Neural progenitor cell (in vitro differentiated cells): Measurements from ENCODE around the gene PCDH9. TPM values are rescaled to one million over a fixed set of nuclear protein-coding genes. Genes with fewer than 3 reads are reported as not detected.

Experiments
- DNase-seq: peaks from one replicate; pipeline ENCODE4 v3.0.0-alpha.2; 2016; ENCODE audit warnings: low spot score
- H2AFZ ChIP-seq: fragments of 200-600 bp; sonication (generic); replicated peaks from 2 replicates; pipeline ENCODE4 v1.6.1; 2016; ENCODE audit warnings: antibody characterized with exemption
- H3F3A ChIP-seq: fragments of 200-600 bp; sonication (generic); 2 replicates; pipeline ENCODE4 v1.6.1; 2016; ENCODE audit warnings: antibody characterized with exemption, low read depth
- H3K27ac ChIP-seq: fragments of 200-600 bp; sonication (generic); 2 replicates; pipeline ENCODE4 v1.5.1; 2016; ENCODE audit warnings: mild to moderate bottlenecking
- H3K27me3 ChIP-seq: fragments of 200-600 bp; sonication (generic); 2 replicates; pipeline ENCODE4 v1.6.1; 2016; ENCODE audit warnings: mild to moderate bottlenecking, moderate library complexity
- H3K36me3 ChIP-seq: fragments of 200-600 bp; sonication (generic); 2 replicates; pipeline ENCODE4 v1.5.1; 2016
- H3K4me1 ChIP-seq: fragments of 200-600 bp; sonication (generic); 2 replicates; pipeline ENCODE4 v1.6.1; 2016; ENCODE audit warnings: mixed run types
- H3K4me2 ChIP-seq: fragments of 200-600 bp; sonication (generic); 2 replicates; pipeline ENCODE4 v1.6.1; 2016
- H3K4me3 ChIP-seq: fragments of 200-600 bp; sonication (generic); 2 replicates; pipeline ENCODE4 v1.5.1; 2016
- H3K79me2 ChIP-seq: fragments of 200-600 bp; sonication (generic); 2 replicates; pipeline ENCODE4 v1.6.1; 2016; ENCODE audit warnings: low read depth
- H3K9ac ChIP-seq: fragments of 200-600 bp; sonication (generic); 2 replicates; pipeline ENCODE4 v1.6.1; 2016
- H3K9me3 ChIP-seq: fragments of 200-600 bp; sonication (generic); 2 replicates; pipeline ENCODE4 v1.5.1; 2016; ENCODE audit warnings: low read depth
- H4K20me1 ChIP-seq: fragments of 200-600 bp; sonication (generic); 2 replicates; pipeline ENCODE4 v1.6.1; 2016; ENCODE audit warnings: low read depth
- H3K27ac Mint-ChIP-seq: 3 replicates; pipeline ENCODE4 v1.8.0; 2021; ENCODE audit warnings: mixed read lengths
- H3K27me3 Mint-ChIP-seq: 2 replicates; pipeline ENCODE4 v1.8.0; 2022; ENCODE audit warnings: low read depth, mild to moderate bottlenecking, inconsistent platforms, moderate library complexity, mixed read lengths; ENCODE audit not compliant: insufficient read depth
- H3K36me3 Mint-ChIP-seq: 3 replicates; pipeline ENCODE4 v1.8.0; 2021; ENCODE audit warnings: mixed read lengths
- H3K4me1 Mint-ChIP-seq: 3 replicates; pipeline ENCODE4 v1.8.0; 2021; ENCODE audit warnings: mixed read lengths
- H3K4me3 Mint-ChIP-seq: 3 replicates; pipeline ENCODE4 v1.8.0; 2021; ENCODE audit warnings: mild to moderate bottlenecking, moderate library complexity, mixed read lengths
- H3K9me3 Mint-ChIP-seq: 3 replicates; pipeline ENCODE4 v1.8.0; 2020; ENCODE audit warnings: mixed read lengths
- CTCF ChIP-seq: fragments of 200-600 bp; sonication (generic); IDR thresholded peaks from 2 replicates; pipeline ENCODE4 v1.5.1; 2017; ENCODE audit warnings: antibody characterized with exemption, mild to moderate bottlenecking
- EZH2 ChIP-seq: fragments of 200-600 bp; sonication (generic); IDR thresholded peaks from 2 replicates; pipeline ENCODE4 v1.6.1; 2017; ENCODE audit warnings: antibody characterized with exemption, mild to moderate bottlenecking, moderate library complexity
- EZH2phosphoT487 ChIP-seq: fragments of 200-600 bp; sonication (generic); IDR thresholded peaks from 2 replicates; pipeline ENCODE4 v1.6.1; 2017; ENCODE audit warnings: antibody characterized with exemption
- total RNA-seq: library from RNA; depleted of rRNA; stranded (reverse); fragments of >200 nt; gene quantifications from 2 replicates; pipeline ENCODE4 v1.2.3, GENCODE V29; 2015; ENCODE audit warnings: low replicate concordance

The PCDH9 gene
- total RNA-seq, 1 donor from 2014 or later = 0.24 TPM

- no peaks in the 10 kb centered on the region for H3F3A ChIP-seq
- no peak for DNase-seq
- H3K4me1 ChIP-seq = no peaks in the 10 kb centered on the region
- no peak overlapping the region for H3K27ac ChIP-seq
- no peak overlapping the region for H3K4me3 ChIP-seq
- no peak for TF ChIP-seq EZH2phosphoT487
- TF ChIP-seq EZH2 = no peak
- TF ChIP-seq CTCF = no peak
- H3K9me3 ChIP-seq = no peaks in the 10 kb centered on the region
- Mint-ChIP-seq H3K9me3 (no peaks in the 10 kb centered on the region), H3K4me1 (peaks cover 3% of the 10 kb centered on the region), H3K36me3 (no peaks in the 10 kb centered on the region), H3K27me3 (peaks cover 3% of the 10 kb centered on the region), H3K4me3 (no peak overlapping the region), H3K27ac (no peak overlapping the region)
- H3K9ac ChIP-seq = no peak overlapping the region
- no peaks in the 10 kb centered on the region for H3K27me3 ChIP-seq
- no peak overlapping the region for H3K4me2 ChIP-seq
- H3K36me3 ChIP-seq = no peaks in the 10 kb centered on the region
- no peaks in the 10 kb centered on the region for H4K20me1 ChIP-seq
- H2AFZ ChIP-seq = no peak overlapping the region
- H3K79me2 ChIP-seq = no peaks in the 10 kb centered on the region
These were observed 334.8 kb downstream of the PCDH9 start for GRCh38 chr13:66895320-66895719.

GRCh38 chr13:66888698-66889097, 341.4 kb downstream of the PCDH9 start:
- H3K4me2 ChIP-seq = no peak overlapping the region
- H3K9me3 ChIP-seq = no peaks in the 10 kb centered on the region
- Mint-ChIP-seq H3K36me3 (no peaks in the 10 kb centered on the region), H3K27ac (no peak overlapping the region), H3K9me3 (no peaks in the 10 kb centered on the region), H3K27me3 (no peaks in the 10 kb centered on the region), H3K4me1 (peaks cover 16% of the 10 kb centered on the region), H3K4me3 (no peak overlapping the region)
- TF ChIP-seq CTCF (no peak), EZH2 (no peak), EZH2phosphoT487 (no peak)
- no peak overlapping the region for H3K27ac ChIP-seq
- no peaks in the 10 kb centered on the region for H4K20me1 ChIP-seq
- DNase-seq = no peak
- no peak overlapping the region for H2AFZ ChIP-seq
- H3K9ac ChIP-seq = no peak overlapping the region
- H3F3A ChIP-seq = no peaks in the 10 kb centered on the region
- no peaks in the 10 kb centered on the region for H3K79me2 ChIP-seq
- no peaks in the 10 kb centered on the region for H3K36me3 ChIP-seq
- no peaks in the 10 kb centered on the region for H3K27me3 ChIP-seq
- no peak overlapping the region for H3K4me3 ChIP-seq
- H3K4me1 ChIP-seq = no peaks in the 10 kb centered on the region

- H4K20me1 ChIP-seq = no peaks in the 10 kb centered on the region
- H3K4me3 Mint-ChIP-seq = no peak overlapping the region
- H3K9ac ChIP-seq = no peak overlapping the region
- H3K27me3 Mint-ChIP-seq = no peaks in the 10 kb centered on the region
- H3K36me3 Mint-ChIP-seq = no peaks in the 10 kb centered on the region
- H3K4me1 ChIP-seq = no peaks in the 10 kb centered on the region
- no peak overlapping the region for H2AFZ ChIP-seq
- H3K4me3 ChIP-seq = no peak overlapping the region
- no peaks in the 10 kb centered on the region for H3K79me2 ChIP-seq
- H3K9me3 Mint-ChIP-seq = no peaks in the 10 kb centered on the region
- no peaks in the 10 kb centered on the region for H3K27me3 ChIP-seq
- no peaks in the 10 kb centered on the region for H3K36me3 ChIP-seq
- no peak overlapping the region for H3K27ac ChIP-seq
- no peak overlapping the region for H3K4me2 ChIP-seq
- DNase-seq = no peak
- no peaks in the 10 kb centered on the region for H3F3A ChIP-seq
- peak overlapping the region; percentile 15 for H3K27ac Mint-ChIP-seq
- no peak for TF ChIP-seq EZH2
- no peak for TF ChIP-seq EZH2phosphoT487
- TF ChIP-seq CTCF = no peak
- no peaks in the 10 kb centered on the region for H3K9me3 ChIP-seq
- peaks cover 16% of the 10 kb centered on the region for H3K4me1 Mint-ChIP-seq
These were observed 343.0 kb downstream of the PCDH9 start for GRCh38 chr13:66887088-66887487.
